AG04449 (cell line): ENCODE results near the gene SLC9A1.

Experiments used
- CTCF ChIA-PET: fragments of 350-600 bp; formaldehyde crosslinking; extraction: SDS; loops from one replicate; lab custom pipeline; 2021; ENCODE audit warnings: antibody characterized with exemption; lab: Yijun Ruan, JAX
- POLR2A ChIA-PET: fragments of 400-600, 350-600 bp; formaldehyde crosslinking; extraction: SDS; loops from one replicate; lab custom pipeline; 2020; ENCODE audit warnings: antibody characterized with exemption, inconsistent platforms; lab: Yijun Ruan, JAX
- DNase-seq: peaks from one replicate; pipeline ENCODE4 v3.0.0-alpha.2; 2010; ENCODE audit warnings: low read depth, low spot score
- H3K4me3 ChIP-seq: 2 replicates; pipeline ENCODE4 v1.5.1; 2011; ENCODE audit warnings: low read depth, mild to moderate bottlenecking, control low read depth, low read length
- CTCF ChIP-seq: IDR thresholded peaks from one replicate; pipeline ENCODE4 v1.5.1; 2011; ENCODE audit warnings: mild to moderate bottlenecking, moderate library complexity, low read length, control low read depth, inconsistent platforms; ENCODE audit not compliant: insufficient read depth; ENCODE audit errors: missing control alignments

SLC9A1 gene

GRCh38 chr1:27139980-27140379 is 14.9 kb downstream of the SLC9A1 start:
- POLR2A ChIA-PET: interaction anchor here (2.0 to 3.3 kb wide), 2 partner anchors 13 to 15 kb away, joined by 6 to 19 read pairs; partner anchors contain the start of gene SLC9A1
- TF ChIP-seq CTCF: no peak
- CTCF ChIA-PET: interaction anchor here (1.4 to 6.4 kb wide), 4 partner anchors 13 to 157 kb away, joined by 3 to 68 read pairs (median 6); partner anchors contain the start of gene SLC9A1

GRCh38 chr1:27138927-27139326 is 16.0 kb downstream of the SLC9A1 start:
- TF ChIP-seq CTCF: no peak
- ChIA-PET CTCF (interaction anchor here (1.2 to 6.4 kb wide), 3 partner anchors 12 to 160 kb away, joined by 3 to 68 read pairs (median 7); partner anchors contain the start of gene SLC9A1), POLR2A (interaction anchor here (0.8 to 3.3 kb wide), 3 partner anchors 14 to 144 kb away, joined by 3 to 19 read pairs (median 6); partner anchors contain the start of gene SLC9A1)
- no peak for DNase-seq
- no peak overlapping the region for H3K4me3 ChIP-seq

More at GRCh38 chr1:27139980-27140379, 14.9 kb downstream of the SLC9A1 start:
- no peak overlapping the region for H3K4me3 ChIP-seq
- DNase-seq: no peak

- ChIA-PET CTCF (interaction anchor here (0.6 to 6.4 kb wide), 3 partner anchors 16 to 161 kb away, joined by 3 to 68 read pairs (median 3); partner anchors contain the start of gene SLC9A1), POLR2A (no interaction called here)
- DNase-seq: no peak
- no peak overlapping the region for H3K4me3 ChIP-seq
- no peak for TF ChIP-seq CTCF
Measured at GRCh38 chr1:27138368-27138767, 16.6 kb downstream of the SLC9A1 start.

- POLR2A ChIA-PET: interaction anchor here (1.2 kb wide), 1 partner anchor 17 kb away, joined by 4 read pairs; the partner anchor contains the start of gene SLC9A1
- H3K4me3 ChIP-seq: no peak overlapping the region
- CTCF ChIA-PET: no interaction called here
- DNase-seq: no peak
- TF ChIP-seq CTCF: no peak
Measured at GRCh38 chr1:27137544-27138075, 17.3 kb downstream of the SLC9A1 start.

GRCh38 chr1:27136998-27137542 is 17.9 kb downstream of the SLC9A1 start:
- H3K4me3 ChIP-seq: no peak overlapping the region
- CTCF ChIA-PET: interaction anchor here (1.2 kb wide), 1 partner anchor 8 kb away, joined by 3 read pairs; no protein-coding TSS in a partner anchor

More at GRCh38 chr1:27136998-27137542, 17.9 kb downstream of the SLC9A1 start:
- POLR2A ChIA-PET: interaction anchor here (1.2 kb wide), 1 partner anchor 18 kb away, joined by 4 read pairs; the partner anchor contains the start of gene SLC9A1
- no peak for DNase-seq
- TF ChIP-seq CTCF: no peak
